GM12878 (cell line): ENCODE data around the gene HRH3. TPM values are rescaled to one million over a fixed set of nuclear protein-coding genes. Genes with fewer than 3 reads are reported as not detected.

Source experiments
- ATAC-seq: fragments of 200-7000 bp; cut with Tn5 transposase; 3 replicates; pipeline ENCODE4 v1.9.1; 2020; ENCODE audit warnings: mild to moderate bottlenecking, moderate library complexity
- BruUV-seq: library from RNA; stranded (reverse); fragments of 400-500 nt; replicated peaks from 2 replicates; lab custom pipeline; 2021; lab: Mats Ljungman, UMichigan
- CTCF ChIA-PET: fragments of 300-600 bp; sonication (Branson Sonifier 250); formaldehyde crosslinking; extraction: SDS; loops from one replicate; lab custom pipeline; 2021; ENCODE audit warnings: inconsistent platforms; lab: Yijun Ruan, JAX
- POLR2A ChIA-PET: fragments of 350-600 bp; formaldehyde crosslinking; extraction: SDS; loops from one replicate; lab custom pipeline; 2021; ENCODE audit warnings: inconsistent platforms; lab: Charles Lee
- RAD21 ChIA-PET: fragments of 300-600 bp; sonication (Branson Sonifier 250); formaldehyde crosslinking; loops from one replicate; lab custom pipeline; 2023; ENCODE audit warnings: antibody characterized with exemption; ENCODE audit not compliant: unreplicated experiment; lab: Charles Lee
- SMC1A ChIA-PET: fragments of 300-600 bp; sonication (Branson Sonifier 250); formaldehyde crosslinking; loops from one replicate; lab custom pipeline; 2023; ENCODE audit not compliant: unreplicated experiment, uncharacterized antibody; lab: Charles Lee
- DNase-seq: peaks from one replicate; pipeline ENCODE4 v3.0.0-alpha.2; 2011; ENCODE audit warnings: low read depth, low spot score
- FAIRE-seq: peaks from 3 replicates; lab custom pipeline; 2011; peaks lifted over from hg19 to GRCh38; lab: Jason Lieb, UNC
- H2AFZ ChIP-seq: 2 replicates; pipeline ENCODE4 v1.6.0; 2011; ENCODE audit warnings: low read depth, low read length, control low read depth; ENCODE audit not compliant: control insufficient read depth
- H3K27ac ChIP-seq: 2 replicates; pipeline ENCODE4 v1.5.1; 2011; ENCODE audit warnings: control low read depth; ENCODE audit not compliant: control insufficient read depth, insufficient read depth
- H3K27me3 ChIP-seq, 2 experiments: replicated peaks in 1 of 2; 2 replicates each; pipeline versions ENCODE4 v1.6.0 to v1.6.1; 2011; ENCODE audit warnings: low read length in 1 of 2; ENCODE audit not compliant: control insufficient read depth in 2 of 2, insufficient read depth in 2 of 2
- H3K36me3 ChIP-seq, 2 experiments: 2 replicates each; pipeline ENCODE4 v1.5.1; 2011; ENCODE audit warnings: low read length in 1 of 2; ENCODE audit not compliant: control insufficient read depth in 2 of 2, insufficient read depth in 2 of 2
- H3K4me1 ChIP-seq: 2 replicates; pipeline ENCODE4 v1.6.1; 2011; ENCODE audit warnings: mild to moderate bottlenecking, low read length, moderate library complexity, mixed read lengths; ENCODE audit not compliant: control insufficient read depth, insufficient read depth
- H3K4me2 ChIP-seq: 2 replicates; pipeline ENCODE4 v1.6.0; 2011; ENCODE audit warnings: control low read depth; ENCODE audit not compliant: control insufficient read depth, insufficient read depth
- H3K4me3 ChIP-seq: fragments of 200-600 bp; sonication (generic); 2 replicates; pipeline ENCODE4 v1.5.1; 2016
- H3K79me2 ChIP-seq: 2 replicates; pipeline ENCODE4 v1.6.0; 2011; ENCODE audit warnings: low read length; ENCODE audit not compliant: control insufficient read depth, insufficient read depth
- H3K9ac ChIP-seq: 2 replicates; pipeline ENCODE4 v1.8.0; 2011; ENCODE audit warnings: low read length, control low read depth, mixed read lengths; ENCODE audit not compliant: control insufficient read depth, insufficient read depth
- H3K9me3 ChIP-seq: replicated peaks from 3 replicates; pipeline ENCODE4 v1.5.1; 2011; ENCODE audit warnings: mild to moderate bottlenecking, low read length; ENCODE audit not compliant: control insufficient read depth, insufficient read depth
- H4K20me1 ChIP-seq: 2 replicates; pipeline ENCODE4 v1.6.0; 2011; ENCODE audit not compliant: control insufficient read depth, insufficient read depth
- ATF7 ChIP-seq: fragments of 450-650 bp; IDR thresholded peaks from 2 replicates; pipeline ENCODE4 v1.6.1; 2016; ENCODE audit warnings: low read depth, mild to moderate bottlenecking
- BCL11A ChIP-seq: IDR thresholded peaks from 2 replicates; pipeline ENCODE4 v1.6.1; 2011; ENCODE audit warnings: low read depth, low read length
- ETV6 ChIP-seq, 2 experiments: fragments of 450-650 bp in 1 of 2; IDR thresholded peaks in 1 of 2; conservative IDR thresholded peaks in 1 of 2; 2 replicates each; pipeline ENCODE4 v1.6.1; 2014; ENCODE audit warnings: antibody characterized with exemption in 1 of 2, borderline replicate concordance in 1 of 2, low read depth in 1 of 2, mild to moderate bottlenecking in 1 of 2, moderate library complexity in 1 of 2
- HDAC2 ChIP-seq: fragments of 200-600 bp; sonication (generic); IDR thresholded peaks from 2 replicates; pipeline ENCODE4 v1.6.1; 2017
- JUND ChIP-seq: IDR thresholded peaks from 2 replicates; pipeline ENCODE4 v1.6.1; 2012; ENCODE audit warnings: low read depth, mild to moderate bottlenecking, low read length, improper control_type of control experiment, moderate library complexity
- MLLT1 ChIP-seq: fragments of 450-650 bp; IDR thresholded peaks from 2 replicates; pipeline ENCODE4 v1.6.1; 2016; ENCODE audit warnings: mild to moderate bottlenecking
- NR2C2 ChIP-seq: IDR thresholded peaks from 2 replicates; pipeline ENCODE4 v1.6.1; 2011; ENCODE audit warnings: borderline replicate concordance, low read depth; ENCODE audit not compliant: control insufficient read depth, insufficient read length
- RELA ChIP-seq: fragments of 450-650 bp; IDR thresholded peaks from 2 replicates; pipeline ENCODE4 v1.8.0; 2014; ENCODE audit warnings: borderline replicate concordance; ENCODE audit not compliant: partially characterized antibody
- REST ChIP-seq: IDR thresholded peaks from 2 replicates; pipeline ENCODE4 v1.6.1; 2012; ENCODE audit warnings: mild to moderate bottlenecking, low read depth, low read length
- TARDBP ChIP-seq: IDR thresholded peaks from 2 replicates; pipeline ENCODE4 v1.6.1; 2016; ENCODE audit warnings: borderline replicate concordance
- TBL1XR1 ChIP-seq: IDR thresholded peaks from 2 replicates; pipeline ENCODE4 v1.6.1; 2012; ENCODE audit warnings: low read depth, low read length, improper control_type of control experiment
- ZNF217 ChIP-seq: fragments of 450-650 bp; IDR thresholded peaks from 2 replicates; pipeline ENCODE4 v1.6.1; 2017; ENCODE audit warnings: antibody characterized with exemption, mild to moderate bottlenecking
- ZNF274 ChIP-seq: IDR thresholded peaks from one replicate; pipeline ENCODE4 v1.8.0; 2011; ENCODE audit not compliant: insufficient read length, insufficient read depth
- ZNF592 ChIP-seq: fragments of 450-650 bp; IDR thresholded peaks from 2 replicates; pipeline ENCODE4 v1.6.1; 2017; ENCODE audit warnings: mild to moderate bottlenecking, moderate library complexity
- ZNF622 ChIP-seq: fragments of 450-650 bp; IDR thresholded peaks from 2 replicates; pipeline ENCODE4 v1.6.1; 2017; ENCODE audit warnings: mild to moderate bottlenecking, inconsistent platforms
- WGBS: methylation state at CpG from one replicate; pipeline ENCODE4 v1.1.6; 2016; ENCODE audit warnings: low lambda C conversion rate; ENCODE audit not compliant: insufficient replicate concordance, insufficient coverage; ENCODE audit errors: missing lambda C conversion rate; 5-methylcytosine and 5-hydroxymethylcytosine counted together
- in situ Hi-C: fragments of 300-500 bp; cut with MboI; formaldehyde crosslinking; loops from 9 replicates; pipeline ENCODE4 v1.14.3; 2018; ENCODE audit warnings: mixed read lengths
- intact Hi-C: fragments of 100-400 bp; cut with micrococcal nuclease; formaldehyde crosslinking; loops from one replicate; pipeline ENCODE4 v1.14.2; 2022; ENCODE audit not compliant: unreplicated experiment
- polyA plus RNA-seq, 11 experiments: library from polyadenylated mRNA; depleted of rRNA in 4 of 11; unstranded in 6 of 11; stranded (reverse) in 5 of 11; fragments of >200 nt; fragmentation: Nextera tagmentation in 4 of 11; fragmentation: Illumina TruSeq in 1 of 11; extraction: Ambion mirVana in 4 of 11; extraction: Trizol in 1 of 11; gene quantifications; 1 replicate in 1 of 11; 2 replicates in 10 of 11; pipeline versions ENCODE4 v1.2.1 to v1.2.3, GENCODE V29; 2011 to 2016; ENCODE audit warnings: inconsistent platforms in 2 of 11, missing spikeins in 2 of 11, low read depth in 1 of 11
- total RNA-seq, 4 experiments: library from RNA; depleted of rRNA in 3 of 4; stranded (reverse); fragments of >200 nt in 3 of 4; fragmentation: Illumina TruSeq in 1 of 4; extraction: Trizol in 1 of 4; gene quantifications; 2 replicates each; pipeline versions ENCODE4 v1.2.1 to v1.2.3, GENCODE V29; 2013 to 2021

Gene HRH3
- total and polyA plus RNA-seq, 10 of the 15 experiments (the other 5 are each of a cell fraction or from before 2014, with no cell fraction given), result not detected

- in situ Hi-C loops (no loop called here), intact Hi-C loops (no loop called here)
- Histone ChIP-seq H3K9me3 (no peaks in the 10 kb centered on the region), H3K9ac (no peak overlapping the region), H3K36me3 (no peaks in the 10 kb centered on the region; a peak in 1 of 4 replicates), H4K20me1 (no peaks in the 10 kb centered on the region), H3K27me3 (no peaks in the 10 kb centered on the region), H3K4me1 (no peaks in the 10 kb centered on the region), H3K4me2 (no peak overlapping the region), H3K27ac (no peak overlapping the region), H3K4me3 (no peak overlapping the region), H3K79me2 (no peaks in the 10 kb centered on the region), H2AFZ (no peak overlapping the region)
- ChIA-PET SMC1A (no interaction called here), POLR2A (no interaction called here), RAD21 (no interaction called here), CTCF (no interaction called here)
- ATAC-seq (no peak), DNase-seq (no peak), FAIRE-seq (no peak)
- 63% methylated on average over 15 of the region's 19 CpGs for WGBS
- BruUV-seq, result no TSS peak
- TF ChIP-seq HDAC2 (no peak), ZNF274 (no peak), TBL1XR1 (no peak), ATF7 (no peak), ZNF592 (no peak), BCL11A (no peak), ZNF217 (no peak), NR2C2 (no peak), ETV6 (conservative IDR thresholded peaks at IDR 0.05 in 1 of 2, IDR thresholded peaks at IDR 0.05 in 1 of 2; ENCODE audit: borderline replicate concordance in 1 of 2, low read depth in 1 of 2) (no peak), JUND (no peak), TARDBP (no peak), ZNF622 (no peak), MLLT1 (no peak), REST (no peak), RELA (no peak)
These were observed 11.8 kb downstream of the HRH3 start for GRCh38 chr20:62208061-62208794.
